Measurements from ENCODE around the gene SPIRE2.
A peak's percentile ranks its signal among the peaks of the same experiment; 100 is the strongest.
"Not testable (repeated sequence)": the region's sequence is repeated elsewhere in the genome, so short reads cannot be mapped to it uniquely, and the experiment has no call there.

SPIRE2 gene

GRCh38 chr16:89828199-89828869, at the start of gene SPIRE2:
TSS of gene SPIRE2 (plus strand) at chr16:89828475. CDS start at chr16:89828551, 76 bp downstream.
- peak; percentile 57 for DNase-seq

- no peak for DNase-seq
Observed at GRCh38 chr16:89779231-89779908, 48.9 kb upstream of the SPIRE2 start.

GRCh38 chr16:89779909-89780305, 48.4 kb upstream of the SPIRE2 start:
- no peak for DNase-seq

GRCh38 chr16:89782489-89782888, 45.8 kb upstream of the SPIRE2 start:
- no peak for DNase-seq

DNA sequence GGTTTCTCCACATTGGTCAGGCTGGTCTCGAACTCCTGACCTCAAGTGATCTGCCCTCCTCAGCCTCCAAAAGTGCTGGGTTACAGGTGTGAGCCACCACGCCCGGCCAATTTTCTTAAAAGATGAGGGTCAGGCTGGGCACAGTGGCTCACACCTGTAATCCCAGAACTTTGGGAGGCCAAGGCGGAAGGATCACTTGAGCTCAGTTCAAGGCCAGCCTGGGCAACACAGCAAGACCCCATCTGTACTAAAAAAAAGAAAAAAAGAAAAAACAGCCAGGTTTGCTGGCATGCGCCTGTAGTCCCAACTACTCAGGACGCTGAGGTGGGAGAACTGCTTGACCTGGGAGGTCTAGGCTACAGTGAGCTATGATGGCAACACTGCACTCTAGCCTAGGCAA, 44.3 kb upstream of the SPIRE2 start:
- not testable (repeated sequence) for DNase-seq

GRCh38 chr16:89784406-89784805, 43.9 kb upstream of the SPIRE2 start:
- DNase-seq = no peak

DNA sequence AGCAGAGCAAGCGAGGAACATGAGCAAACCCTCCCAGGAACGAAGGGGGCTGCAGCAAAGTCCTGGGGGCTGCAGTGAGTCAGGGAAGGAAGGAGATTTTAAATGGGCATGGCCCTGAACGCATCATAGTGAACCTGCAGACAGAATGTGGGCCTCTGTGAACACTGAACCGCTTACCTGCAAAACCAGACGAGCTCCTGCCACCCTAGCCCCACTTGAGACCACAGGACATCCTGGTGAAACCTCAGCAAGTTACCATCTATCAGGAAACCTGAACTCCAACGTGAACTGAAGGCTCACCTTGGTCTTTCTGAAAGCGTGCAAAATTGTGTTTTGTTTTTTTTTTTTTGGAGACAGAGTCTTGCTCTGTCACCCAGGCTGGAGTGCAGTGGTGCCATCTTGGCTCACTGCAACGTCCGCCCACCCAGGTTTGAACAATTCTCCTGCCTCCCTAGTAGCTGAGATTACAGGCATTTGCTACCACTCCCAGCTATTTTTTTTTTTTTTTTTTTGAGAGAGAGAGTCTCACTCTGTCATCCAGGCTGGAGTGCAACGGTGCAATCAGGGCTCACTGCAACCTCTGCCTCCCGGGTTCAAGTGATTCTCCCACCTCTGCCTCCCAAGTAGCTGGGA, 42.6 kb upstream of the SPIRE2 start:
- no peak for DNase-seq

DNA sequence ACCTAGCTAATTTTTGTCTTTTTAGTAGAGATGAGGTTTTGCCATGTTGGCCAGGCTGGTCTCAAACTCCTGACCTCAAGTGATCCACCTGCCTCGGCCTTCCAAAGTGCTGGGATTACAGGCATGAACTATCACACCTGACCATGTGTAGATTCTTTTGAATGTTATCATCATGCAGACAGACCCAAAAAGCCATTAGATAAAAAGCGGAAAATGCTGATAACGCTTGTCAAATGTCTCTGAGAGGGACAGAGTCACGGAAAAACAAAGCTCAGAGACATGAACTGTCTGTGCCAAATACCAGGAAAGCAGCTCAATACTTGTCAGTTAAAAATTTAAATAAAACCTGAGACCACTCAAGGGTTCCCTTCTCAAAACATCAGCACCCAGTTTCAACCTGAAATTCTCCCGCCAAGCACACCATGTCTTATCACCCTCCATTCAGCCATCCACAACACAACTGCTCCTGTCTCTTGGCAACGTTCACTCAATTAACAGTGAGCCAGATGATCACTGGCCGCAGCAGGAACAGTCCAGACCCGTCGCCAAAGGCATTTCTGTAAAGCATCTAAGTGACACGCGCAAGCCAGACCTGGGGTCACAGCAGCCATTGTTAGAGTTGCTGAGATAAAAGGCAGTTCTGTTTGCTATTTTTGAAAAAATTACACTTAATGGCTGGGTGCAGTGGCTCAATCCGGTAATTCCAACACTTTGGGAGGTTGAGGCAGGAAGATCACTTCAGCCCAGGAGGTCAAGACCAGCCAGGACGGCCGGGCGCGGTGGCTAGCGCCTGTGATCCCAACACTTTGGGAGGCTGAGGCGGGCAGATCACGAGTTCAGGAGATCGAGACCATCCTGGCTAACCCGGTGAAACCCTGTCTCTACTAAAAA, 41.6 kb upstream of the SPIRE2 start:
- DNase-seq = no peak

DNA sequence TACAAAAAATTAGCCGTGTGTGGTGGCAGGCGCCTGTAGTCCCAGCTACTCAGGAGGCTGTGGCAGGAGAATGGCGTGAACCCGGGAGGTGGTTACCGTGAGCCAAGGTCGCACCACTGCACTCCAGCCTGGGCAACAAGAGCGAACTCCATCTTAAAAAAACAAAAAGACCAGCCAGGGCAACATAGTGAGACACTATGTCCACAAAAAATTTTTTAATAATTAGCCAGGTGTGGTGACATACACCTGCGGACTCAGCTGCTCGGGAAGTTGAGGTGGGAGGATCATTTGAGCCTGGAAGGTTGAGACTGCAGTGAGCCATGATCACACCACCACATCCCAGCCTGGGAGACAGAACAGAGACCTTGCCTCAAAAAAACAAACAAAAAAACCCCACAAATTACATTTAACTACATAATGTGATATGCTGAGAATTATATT, 40.9 kb upstream of the SPIRE2 start:
- DNase-seq = no peak

DNA sequence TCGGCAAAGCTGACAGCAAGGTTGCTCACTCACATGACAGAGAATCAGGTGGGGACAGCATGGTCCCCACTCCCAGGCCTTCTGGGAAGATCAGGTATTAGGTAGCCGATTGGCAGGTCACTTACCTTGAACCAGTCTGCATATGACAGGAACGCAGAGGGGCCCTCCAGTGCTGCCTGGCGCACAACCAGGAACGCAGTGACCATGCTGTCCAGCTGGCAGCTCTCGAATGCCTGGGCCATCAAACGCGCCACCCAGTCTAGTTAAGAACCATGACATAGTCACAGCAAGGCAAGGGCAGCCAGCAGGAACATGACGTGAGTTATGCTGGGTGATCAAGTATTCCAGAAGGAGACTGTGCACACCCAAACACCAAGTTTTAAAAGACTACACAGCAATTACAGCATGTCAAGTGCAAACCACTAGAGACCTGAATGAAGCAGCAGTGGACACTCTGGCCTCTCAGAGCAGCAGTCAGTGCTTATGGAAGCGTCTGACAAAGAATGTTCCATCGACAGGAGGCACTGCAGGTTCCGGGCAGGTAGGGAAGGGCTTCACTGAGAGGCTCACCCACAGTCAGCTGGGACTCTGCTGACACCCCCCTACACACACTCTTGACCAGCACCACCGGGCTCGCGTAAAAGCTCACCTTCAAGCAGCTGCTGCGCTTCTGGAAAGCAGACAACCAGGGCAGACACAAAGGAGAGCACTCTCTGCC, 36.8 kb upstream of the SPIRE2 start:
- DNase-seq = no peak

DNA sequence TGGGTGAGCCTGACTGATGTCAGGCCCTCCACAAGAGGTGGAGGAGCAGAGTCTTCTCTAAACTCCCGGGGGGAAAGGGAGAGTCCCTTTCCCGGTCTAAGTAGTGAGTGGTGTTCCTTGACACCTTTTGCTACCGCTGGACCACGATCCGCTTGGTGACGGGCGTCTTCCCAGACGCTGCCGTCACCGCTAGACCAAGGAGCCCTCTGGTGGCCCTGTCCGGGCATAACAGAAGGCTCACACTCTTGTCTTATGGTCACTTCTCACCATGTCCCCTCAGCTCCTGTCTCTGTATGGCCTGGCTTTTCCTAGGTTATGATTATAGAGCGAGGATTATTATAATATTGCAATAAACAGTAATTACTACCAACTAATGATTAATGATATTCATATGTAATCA, 35.2 kb upstream of the SPIRE2 start:
- peak; percentile 25 for DNase-seq

- DNase-seq = no peak
Observed at GRCh38 chr16:89793955-89794354, 34.3 kb upstream of the SPIRE2 start.

GRCh38 chr16:89795676-89796075, 32.6 kb upstream of the SPIRE2 start:
- no peak for DNase-seq

DNA sequence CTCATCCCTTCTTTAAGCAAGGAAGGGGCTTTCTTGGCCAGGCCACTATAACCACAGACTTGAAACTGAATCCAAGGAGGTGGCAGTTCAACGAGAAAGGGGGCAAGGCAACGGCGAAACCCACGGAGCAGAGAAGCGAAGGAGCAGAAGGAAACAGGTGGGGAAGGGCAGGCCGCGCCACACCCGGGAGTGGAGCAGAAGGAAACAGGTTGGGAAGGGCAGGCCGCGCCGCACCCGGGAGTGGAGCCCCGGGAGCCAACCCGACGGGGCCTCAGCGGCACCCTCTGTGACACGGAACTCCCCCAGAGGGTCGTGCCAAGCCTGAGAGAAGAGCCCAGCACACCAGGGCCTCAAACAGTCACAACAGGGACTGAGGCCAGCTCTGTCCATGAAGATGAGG, 32.2 kb upstream of the SPIRE2 start:
- no peak for DNase-seq

DNA sequence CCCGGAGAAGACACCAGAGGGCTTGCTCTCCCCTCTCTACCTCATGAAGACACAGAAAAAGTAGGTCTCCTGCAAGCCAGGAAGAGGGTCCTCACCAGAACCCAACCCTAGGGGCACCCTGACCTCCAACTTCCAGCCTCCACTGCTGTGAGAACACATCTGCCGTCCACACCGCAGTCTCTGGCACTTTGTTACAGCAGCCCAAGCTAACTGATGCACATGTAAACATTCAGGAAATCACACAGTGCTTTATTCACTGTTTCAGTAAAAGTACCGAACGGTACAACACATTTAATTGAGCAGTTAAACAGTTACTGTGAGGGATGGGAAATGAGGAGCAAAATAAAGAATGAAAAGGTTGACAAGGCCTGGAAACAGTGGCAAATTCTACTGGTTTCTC, 30.1 kb upstream of the SPIRE2 start:
- no peak for DNase-seq

DNA sequence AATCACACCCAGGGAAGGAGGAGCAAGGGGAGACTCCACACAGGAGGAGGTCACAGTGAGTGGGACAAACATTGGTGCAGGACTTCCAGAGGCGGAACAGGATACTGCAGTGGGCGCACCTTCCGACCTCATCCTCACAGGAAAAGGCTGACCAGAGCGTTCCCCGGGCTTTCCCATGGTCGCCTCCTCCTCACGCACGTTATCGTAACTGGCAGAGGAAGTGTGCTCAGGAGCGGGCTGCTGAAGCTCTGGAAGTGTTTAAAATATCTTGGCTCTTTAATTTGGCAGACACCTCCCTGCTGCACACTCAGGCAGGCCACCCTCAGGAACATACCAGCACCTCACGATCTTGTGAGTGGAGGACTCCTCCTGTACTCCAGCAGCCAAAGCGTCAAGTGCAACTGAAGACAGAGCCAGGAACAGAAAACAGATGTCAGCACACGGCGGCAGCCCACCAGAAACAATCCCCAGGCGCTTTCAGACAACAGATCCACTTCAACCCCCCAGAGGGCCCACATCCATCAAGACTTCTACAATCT, 29.4 kb upstream of the SPIRE2 start:
- no peak for DNase-seq

- no peak for DNase-seq
Observed at GRCh38 chr16:89801800-89802199, 26.5 kb upstream of the SPIRE2 start.

- DNase-seq = no peak
Observed at GRCh38 chr16:89805136-89805905, 23.0 kb upstream of the SPIRE2 start.

- DNase-seq = not testable (repeated sequence)
Observed at GRCh38 chr16:89806589-89807193, 21.6 kb upstream of the SPIRE2 start.

DNA sequence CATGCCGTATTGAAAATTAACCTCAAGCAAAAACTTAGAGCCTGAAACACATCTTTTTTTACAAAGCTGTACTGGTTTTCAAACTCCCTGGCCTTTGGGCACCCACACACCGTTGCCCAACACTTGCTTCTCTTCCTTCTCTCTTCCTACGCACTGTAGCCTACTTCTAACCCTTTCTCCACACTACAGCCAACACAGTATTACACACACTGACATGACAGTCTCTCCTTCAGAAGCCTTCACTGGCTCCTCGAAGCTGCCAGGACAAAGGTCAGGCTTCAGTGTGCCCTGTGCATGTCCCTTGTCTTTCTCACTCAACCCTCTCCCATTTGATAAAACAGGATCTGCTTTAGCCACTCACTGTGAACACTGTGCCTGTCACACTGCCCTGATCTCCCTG, 19.8 kb upstream of the SPIRE2 start:
- no peak for DNase-seq

DNA sequence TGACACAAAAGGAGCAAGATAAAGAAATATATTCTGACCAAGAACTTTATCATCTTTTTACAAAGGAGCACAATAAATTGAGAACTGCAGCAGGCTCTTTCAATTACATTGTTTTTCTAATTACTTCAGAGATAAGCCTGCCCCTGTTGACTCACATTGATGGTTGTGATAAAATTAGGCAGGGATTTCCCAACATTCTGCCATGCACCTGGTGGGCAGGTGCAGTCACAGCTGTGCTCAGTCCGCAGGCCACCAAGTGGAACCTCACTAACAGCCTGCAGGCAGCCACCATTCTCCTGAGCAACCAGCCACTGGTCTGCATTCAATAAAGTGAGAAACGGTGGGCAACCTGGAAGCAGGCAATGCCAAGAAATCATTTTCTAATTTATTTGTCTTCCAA, 17.0 kb upstream of the SPIRE2 start:
- no peak for DNase-seq
